ENCODE data around the gene RAE1.

GRCh38 chr20:57390604-57391438 lies 39.8 kb downstream of the RAE1 start, which contains the start of gene RBM38:
- no peak for TF ChIP-seq CTCF (IDR thresholded peaks at IDR 0.05)
- no peak for TF ChIP-seq POLR2A (IDR thresholded peaks at IDR 0.05)

Data from right lobe of liver (tissue), 4 donors.